ENCODE results near the gene ZRANB1.

ZRANB1 gene

GRCh38 chr10:125015356-125015944 is 73.5 kb downstream of the ZRANB1 start:
- in situ Hi-C loops (cut with HindIII; ENCODE audit: low sequenced_read_pairs), result no loop called here

GRCh38 chr10:125016123-125016522 is 74.2 kb downstream of the ZRANB1 start:
- in situ Hi-C loops (cut with HindIII; ENCODE audit: low sequenced_read_pairs), result no loop called here

- in situ Hi-C loops (cut with HindIII; ENCODE audit: low sequenced_read_pairs), result no loop called here
Observed at GRCh38 chr10:125016611-125017202, 74.8 kb downstream of the ZRANB1 start.

- in situ Hi-C loops (cut with HindIII; ENCODE audit: low sequenced_read_pairs), result no loop called here
Observed at GRCh38 chr10:125017547-125018298, 75.8 kb downstream of the ZRANB1 start.

- in situ Hi-C loops (cut with HindIII; ENCODE audit: low sequenced_read_pairs), result no loop called here
Observed at GRCh38 chr10:125018576-125019143, 76.7 kb downstream of the ZRANB1 start.

GRCh38 chr10:125020386-125020785 is 78.5 kb downstream of the ZRANB1 start:
- in situ Hi-C loops (cut with HindIII; ENCODE audit: low sequenced_read_pairs), result no loop called here

- in situ Hi-C loops (cut with HindIII; ENCODE audit: low sequenced_read_pairs), result no loop called here
Observed at GRCh38 chr10:125020871-125021270, 78.9 kb downstream of the ZRANB1 start.

- in situ Hi-C loops (cut with HindIII; ENCODE audit: low sequenced_read_pairs), result no loop called here
Observed at GRCh38 chr10:125021686-125022344, 79.9 kb downstream of the ZRANB1 start.

GRCh38 chr10:125022671-125023070 is 80.7 kb downstream of the ZRANB1 start:
- in situ Hi-C loops (cut with HindIII; ENCODE audit: low sequenced_read_pairs), result no loop called here

GRCh38 chr10:125023255-125023654 is 81.3 kb downstream of the ZRANB1 start:
- in situ Hi-C loops (cut with HindIII; ENCODE audit: low sequenced_read_pairs), result no loop called here

- in situ Hi-C loops (cut with HindIII; ENCODE audit: low sequenced_read_pairs), result no loop called here
Observed at GRCh38 chr10:125023862-125024496, 82.1 kb downstream of the ZRANB1 start.

- in situ Hi-C loops (cut with HindIII; ENCODE audit: low sequenced_read_pairs), result loop anchor here (5.0 kb wide), 1 partner anchor 82 kb away; the partner anchor contains the start of gene ZRANB1
Observed at GRCh38 chr10:125024497-125025234, 82.7 kb downstream of the ZRANB1 start.

GRCh38 chr10:125025341-125025740 is 83.4 kb downstream of the ZRANB1 start:
- in situ Hi-C loops (cut with HindIII; ENCODE audit: low sequenced_read_pairs), result loop anchor here (5.0 kb wide), 1 partner anchor 83 kb away; the partner anchor contains the start of gene ZRANB1

- in situ Hi-C loops (cut with HindIII; ENCODE audit: low sequenced_read_pairs), result loop anchor here (5.0 kb wide), 1 partner anchor 84 kb away; the partner anchor contains the start of gene ZRANB1
Observed at GRCh38 chr10:125026036-125026931, 84.4 kb downstream of the ZRANB1 start.

- in situ Hi-C loops (cut with HindIII; ENCODE audit: low sequenced_read_pairs), result loop anchor here (5.0 kb wide), 1 partner anchor 85 kb away; the partner anchor contains the start of gene ZRANB1
Observed at GRCh38 chr10:125026974-125027735, 85.2 kb downstream of the ZRANB1 start.

- in situ Hi-C loops (cut with HindIII; ENCODE audit: low sequenced_read_pairs), result loop anchor here (5.0 kb wide), 1 partner anchor 86 kb away; the partner anchor contains the start of gene ZRANB1
Observed at GRCh38 chr10:125027871-125028869, 86.2 kb downstream of the ZRANB1 start.
